CD14-positive monocyte (primary cell): ENCODE measurements around the gene PSKH1. TPM values are rescaled to one million over a fixed set of nuclear protein-coding genes. Genes with fewer than 3 reads are reported as not detected.

Source experiments
- DNase-seq, 3 donors: peaks; one replicate each; pipeline ENCODE4 v3.0.0-alpha.2; 2011 to 2022
- H2AFZ ChIP-seq: 2 replicates; pipeline ENCODE4 v1.6.0; 2012; ENCODE audit warnings: mild to moderate bottlenecking, low read depth, low read length, inconsistent platforms; ENCODE audit not compliant: insufficient read depth, poor library complexity, severe bottlenecking
- H3K27ac ChIP-seq, 2 donors: 1 replicate in 1 of 2; 2 replicates in 1 of 2; pipeline ENCODE4 v1.5.1; 2012 to 2013; ENCODE audit warnings: low read length in 2 of 2, control low read depth in 1 of 2, inconsistent platforms in 1 of 2, low read depth in 1 of 2, mild to moderate bottlenecking in 1 of 2
- H3K27me3 ChIP-seq, 2 donors: one replicate each; pipeline versions ENCODE4 v1.6.0 to v1.6.1; 2011 to 2013; ENCODE audit warnings: low read length in 2 of 2; ENCODE audit not compliant: control insufficient read depth in 2 of 2, insufficient read depth in 2 of 2
- H3K36me3 ChIP-seq, 2 donors: replicated peaks in 1 of 2; 1 replicate in 1 of 2; 2 replicates in 1 of 2; pipeline versions ENCODE4 v1.5.1 to v1.6.1; 2012 to 2013; ENCODE audit warnings: low read length in 2 of 2, control low read depth in 1 of 2, inconsistent platforms in 1 of 2, mild to moderate bottlenecking in 1 of 2; ENCODE audit not compliant: insufficient read depth in 2 of 2, control insufficient read depth in 1 of 2
- H3K4me1 ChIP-seq, 2 donors: 1 replicate in 1 of 2; 2 replicates in 1 of 2; pipeline versions ENCODE4 v1.5.1 to v1.6.1; 2012 to 2013; ENCODE audit warnings: low read length in 2 of 2, control low read depth in 1 of 2, inconsistent platforms in 1 of 2, mild to moderate bottlenecking in 1 of 2, moderate library complexity in 1 of 2; ENCODE audit not compliant: insufficient read depth in 2 of 2, control insufficient read depth in 1 of 2
- H3K4me2 ChIP-seq: replicated peaks from 2 replicates; pipeline ENCODE3; 2012; ENCODE audit warnings: low read length, moderate library complexity, mild to moderate bottlenecking; ENCODE audit not compliant: poor library complexity, severe bottlenecking; ENCODE audit errors: extremely low read depth
- H3K4me3 ChIP-seq, 3 experiments: fragments of 200-600 bp in 1 of 3; sonication (generic) in 1 of 3; replicated peaks in 1 of 3; 1 replicate in 2 of 3; 2 replicates in 1 of 3; pipeline ENCODE4 v1.5.1; 2011 to 2013; ENCODE audit warnings: low read length in 3 of 3, mild to moderate bottlenecking in 3 of 3, control low read depth in 2 of 3, low read depth in 2 of 3, inconsistent platforms in 1 of 3, moderate library complexity in 1 of 3
- H3K79me2 ChIP-seq: 2 replicates; pipeline ENCODE4 v1.6.0; 2012; ENCODE audit warnings: mild to moderate bottlenecking, control low read depth, inconsistent platforms, low read length, moderate library complexity; ENCODE audit not compliant: insufficient read depth
- H3K9ac ChIP-seq: 2 replicates; pipeline ENCODE4 v1.6.0; 2017; ENCODE audit warnings: low read length, mild to moderate bottlenecking; ENCODE audit not compliant: insufficient read depth, poor library complexity, severe bottlenecking
- H3K9me3 ChIP-seq, 2 donors: replicated peaks in 1 of 2; 1 replicate in 1 of 2; 2 replicates in 1 of 2; pipeline versions ENCODE4 v1.5.1 to v1.6.1; 2012 to 2013; ENCODE audit warnings: low read length in 2 of 2, control low read depth in 1 of 2; ENCODE audit not compliant: control insufficient read depth in 1 of 2, insufficient read depth in 1 of 2
- H4K20me1 ChIP-seq: 2 replicates; pipeline ENCODE4 v1.6.0; 2012; ENCODE audit warnings: mild to moderate bottlenecking, low read length, control low read depth, moderate library complexity; ENCODE audit not compliant: insufficient read depth
- H3K27ac Mint-ChIP-seq, 7 donors: one replicate each; pipeline ENCODE4 v1.8.0; 2020; ENCODE audit warnings: mild to moderate bottlenecking in 7 of 7, mixed read lengths in 7 of 7, moderate library complexity in 6 of 7, inconsistent platforms in 2 of 7
- H3K27me3 Mint-ChIP-seq, 3 donors: one replicate each; pipeline ENCODE4 v1.8.0; 2021 to 2022; ENCODE audit warnings: low read depth in 3 of 3, mild to moderate bottlenecking in 3 of 3, mixed read lengths in 3 of 3, moderate library complexity in 3 of 3, inconsistent platforms in 1 of 3
- H3K36me3 Mint-ChIP-seq, 2 donors: one replicate each; pipeline ENCODE4 v1.8.0; 2020; ENCODE audit warnings: mixed read lengths in 2 of 2, inconsistent platforms in 1 of 2, mild to moderate bottlenecking in 1 of 2
- H3K4me1 Mint-ChIP-seq: one replicate; pipeline ENCODE4 v1.8.0; 2020; ENCODE audit warnings: mild to moderate bottlenecking, mixed read lengths
- H3K4me3 Mint-ChIP-seq, 2 donors: one replicate each; pipeline ENCODE4 v1.8.0; 2020; ENCODE audit warnings: mild to moderate bottlenecking in 2 of 2, mixed read lengths in 2 of 2, moderate library complexity in 1 of 2
- H3K9me3 Mint-ChIP-seq, 7 donors: one replicate each; pipeline ENCODE4 v1.8.0; 2020 to 2022; ENCODE audit warnings: mixed read lengths in 7 of 7, mild to moderate bottlenecking in 6 of 7, moderate library complexity in 6 of 7, inconsistent platforms in 2 of 7
- WGBS: methylation state at CpG from one replicate; pipeline ENCODE4 v1.1.5; 2013; ENCODE audit warnings: missing lambda C conversion rate; ENCODE audit not compliant: insufficient coverage; 5-methylcytosine and 5-hydroxymethylcytosine counted together
- intact Hi-C, 2 donors: fragments of 100-400 bp; cut with micrococcal nuclease; formaldehyde crosslinking; loops; one replicate each; pipeline versions ENCODE4 v1.15.0 to v1.15.1; 2023
- polyA plus RNA-seq, 3 donors: library from polyadenylated mRNA; depleted of rRNA in 1 of 3; unstranded in 2 of 3; stranded (reverse) in 1 of 3; fragments of 300-500 nt in 2 of 3; fragments of >200 nt in 1 of 3; fragmentation: Illumina TruSeq in 2 of 3; gene quantifications; 1 replicate in 2 of 3; 2 replicates in 1 of 3; pipeline ENCODE4 v1.2.3, GENCODE V29; 2012 to 2021
- TF ChIP-seq, protein P1 (sequence below): fragments of 200-600 bp; IDR thresholded peaks from one replicate; pipeline ENCODE4 v1.8.0; 2022; ENCODE audit warnings: antibody characterized with exemption, mild to moderate bottlenecking

Gene PSKH1
- polyA plus RNA-seq, 3 donors, result 11.0 to 19.7 (median 16.8) TPM

DNA sequence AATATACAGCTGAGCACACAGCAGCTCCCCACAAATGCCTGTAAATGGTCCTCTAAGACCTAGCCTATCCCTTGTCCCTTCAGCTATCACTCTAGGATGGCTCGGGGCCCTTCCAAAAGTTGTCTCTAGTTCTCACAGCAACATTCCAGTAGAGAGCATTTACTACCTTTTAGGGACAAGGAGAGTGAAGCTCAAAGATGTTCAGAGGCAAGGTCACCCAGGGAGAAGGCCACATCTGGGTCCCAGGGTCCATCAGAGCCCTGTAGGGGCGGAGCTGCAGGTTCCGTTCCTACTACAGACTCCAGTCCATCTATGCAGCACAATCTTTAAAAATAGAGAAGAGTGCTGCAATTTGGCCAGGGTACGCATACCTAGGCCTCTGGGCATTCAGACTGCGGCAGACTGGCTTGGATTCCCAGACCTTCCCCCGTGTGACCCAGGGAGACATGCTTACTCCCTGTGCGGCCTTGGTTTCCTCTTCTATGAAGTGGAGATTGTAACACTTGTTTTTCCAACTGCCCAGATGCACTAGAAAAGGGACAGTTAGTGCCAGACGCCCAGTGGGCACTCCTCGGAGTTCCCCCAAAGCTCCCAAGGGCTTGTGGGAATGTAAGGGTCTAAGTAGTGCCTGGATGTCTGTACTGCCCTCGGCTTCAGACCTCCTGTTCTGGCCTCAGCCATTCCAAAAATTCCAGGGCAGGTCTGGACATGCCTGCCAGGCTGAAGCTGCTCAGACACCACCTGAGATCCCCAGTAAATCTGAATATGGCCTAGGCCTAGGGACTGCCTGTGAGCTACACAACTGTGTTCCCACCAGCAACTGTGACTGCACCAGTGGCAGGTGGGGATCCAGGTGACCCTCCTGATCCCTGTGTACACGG, 72.9 kb downstream of the PSKH1 start:
- peaks cover 18 to 24% of the 10 kb centered on the region in 2 donors for H3K4me1 ChIP-seq
- H3K79me2 ChIP-seq, result peaks cover 23% of the 10 kb centered on the region
- H3K36me3 Mint-ChIP-seq, result peaks cover 23 to 34% of the 10 kb centered on the region in 2 donors
- H3K4me3 ChIP-seq, result no peak overlapping the region
- no peak overlapping the region for H3K4me2 ChIP-seq
- DNase-seq, result no peak
- H3K4me1 Mint-ChIP-seq, result peaks cover 26% of the 10 kb centered on the region
- no peaks in the 10 kb centered on the region for H3K9me3 ChIP-seq
- H3K4me3 Mint-ChIP-seq, result no peak overlapping the region
- H3K36me3 ChIP-seq, result peaks cover 15 to 30% of the 10 kb centered on the region in 2 donors
- H3K9me3 Mint-ChIP-seq, result no peaks in the 10 kb centered on the region
- H3K27ac ChIP-seq, result no peak overlapping the region
- H3K27me3 ChIP-seq, result no peaks in the 10 kb centered on the region
- H3K27me3 Mint-ChIP-seq, result peaks cover 1 to 4% (median 2%) of the 10 kb centered on the region in 3 donors
- intact Hi-C loops, result no loop called here
- H4K20me1 ChIP-seq, result peaks cover 47% of the 10 kb centered on the region
- no peak overlapping the region for H2AFZ ChIP-seq
- WGBS, result 99% methylated on average over 6 of the region's 11 CpGs
- no peak overlapping the region for H3K27ac Mint-ChIP-seq
- TF ChIP-seq, protein P1, sequence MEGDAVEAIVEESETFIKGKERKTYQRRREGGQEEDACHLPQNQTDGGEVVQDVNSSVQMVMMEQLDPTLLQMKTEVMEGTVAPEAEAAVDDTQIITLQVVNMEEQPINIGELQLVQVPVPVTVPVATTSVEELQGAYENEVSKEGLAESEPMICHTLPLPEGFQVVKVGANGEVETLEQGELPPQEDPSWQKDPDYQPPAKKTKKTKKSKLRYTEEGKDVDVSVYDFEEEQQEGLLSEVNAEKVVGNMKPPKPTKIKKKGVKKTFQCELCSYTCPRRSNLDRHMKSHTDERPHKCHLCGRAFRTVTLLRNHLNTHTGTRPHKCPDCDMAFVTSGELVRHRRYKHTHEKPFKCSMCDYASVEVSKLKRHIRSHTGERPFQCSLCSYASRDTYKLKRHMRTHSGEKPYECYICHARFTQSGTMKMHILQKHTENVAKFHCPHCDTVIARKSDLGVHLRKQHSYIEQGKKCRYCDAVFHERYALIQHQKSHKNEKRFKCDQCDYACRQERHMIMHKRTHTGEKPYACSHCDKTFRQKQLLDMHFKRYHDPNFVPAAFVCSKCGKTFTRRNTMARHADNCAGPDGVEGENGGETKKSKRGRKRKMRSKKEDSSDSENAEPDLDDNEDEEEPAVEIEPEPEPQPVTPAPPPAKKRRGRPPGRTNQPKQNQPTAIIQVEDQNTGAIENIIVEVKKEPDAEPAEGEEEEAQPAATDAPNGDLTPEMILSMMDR, result no peak
- no peak overlapping the region for H3K9ac ChIP-seq

DNA sequence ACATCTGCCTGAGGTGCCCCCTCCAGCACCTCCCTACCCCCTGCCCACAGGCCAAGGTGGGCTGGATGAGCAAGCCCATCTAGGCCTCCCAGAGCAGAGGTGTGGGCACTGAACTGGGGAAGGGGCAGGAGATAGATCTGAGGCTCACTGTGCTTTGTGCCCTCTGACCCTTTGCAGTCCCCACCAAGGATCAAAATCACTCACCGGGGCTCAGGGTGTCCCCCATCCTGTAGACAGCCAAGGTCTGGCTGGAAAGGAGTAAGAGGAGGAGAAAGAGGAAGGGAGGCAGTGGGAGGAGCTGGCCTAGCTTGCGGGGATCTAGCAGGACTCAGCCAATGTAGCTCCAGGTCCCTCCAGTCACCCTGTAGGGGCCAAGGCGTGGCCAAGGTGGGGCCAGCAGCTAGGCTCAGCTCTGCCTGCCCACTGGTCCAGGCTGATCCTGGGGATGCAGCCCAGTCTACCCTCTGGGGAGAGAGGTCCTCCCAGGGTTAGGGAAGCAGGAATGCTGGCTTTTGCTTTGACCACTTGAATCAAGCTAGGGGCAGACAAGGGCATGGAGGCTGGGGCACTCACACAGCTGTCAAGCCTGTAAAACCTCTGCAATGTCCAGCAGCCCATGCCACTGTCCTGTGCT, 73.6 kb downstream of the PSKH1 start:
- peaks cover 1 to 4% (median 2%) of the 10 kb centered on the region in 3 donors for H3K27me3 Mint-ChIP-seq
- WGBS, result 46% methylated on average over 2 of the region's 3 CpGs
- H2AFZ ChIP-seq, result no peak overlapping the region

More for the DNA sequence above, 73.6 kb downstream of the PSKH1 start:
- peak overlapping the region; percentile 79 for H3K9ac ChIP-seq
- peaks cover 8 to 23% of the 10 kb centered on the region in 2 donors for H3K36me3 ChIP-seq
- Mint-ChIP-seq H3K27ac (no peak overlapping the region), H3K36me3 (peaks cover 16 to 26% of the 10 kb centered on the region in 2 donors), H3K9me3 (no peaks in the 10 kb centered on the region), H3K4me1 (peaks cover 26% of the 10 kb centered on the region), H3K4me3 (peak overlapping the region; percentile 98 to 99)
- peak overlapping the region in 1 of 3 experiments; percentile 91 for H3K4me3 ChIP-seq
- DNase-seq, result peak in 1 of 3 donors; percentile 15
- H3K79me2 ChIP-seq, result peaks cover 23% of the 10 kb centered on the region
- TF ChIP-seq, protein P1, result no peak
- no peak overlapping the region for H3K27ac ChIP-seq
- H3K4me2 ChIP-seq, result peak overlapping the region; percentile 90
- H4K20me1 ChIP-seq, result peaks cover 47% of the 10 kb centered on the region
- intact Hi-C loops, result no loop called here
- H3K9me3 ChIP-seq, result no peaks in the 10 kb centered on the region
- no peaks in the 10 kb centered on the region for H3K27me3 ChIP-seq
- H3K4me1 ChIP-seq, result peaks cover 18 to 24% of the 10 kb centered on the region in 2 donors
